Suprapubic skin (tissue), 4 donors: Measurements from ENCODE around the gene FOLR2. TPM values are rescaled to one million over a fixed set of nuclear protein-coding genes. Genes with fewer than 3 reads are reported as not detected.

Experiments used
- DNase-seq, 2 donors: peaks; one replicate each; pipeline ENCODE4 v3.0.0-alpha.2; 2019; ENCODE audit warnings: low spot score in 2 of 2
- H3K27ac ChIP-seq: fragments of 200-600 bp; sonication (generic); one replicate; pipeline ENCODE4 v1.5.1; 2019
- H3K27me3 ChIP-seq: fragments of 200-600 bp; sonication (generic); one replicate; pipeline ENCODE4 v1.5.1; 2019
- H3K36me3 ChIP-seq: fragments of 200-600 bp; sonication (generic); one replicate; pipeline ENCODE4 v1.5.1; 2019
- H3K4me1 ChIP-seq: fragments of 200-600 bp; sonication (generic); one replicate; pipeline ENCODE4 v1.5.1; 2019
- H3K4me3 ChIP-seq: fragments of 200-600 bp; sonication (generic); one replicate; pipeline ENCODE4 v1.5.1; 2019; ENCODE audit warnings: mild to moderate bottlenecking
- H3K9me3 ChIP-seq: fragments of 200-600 bp; sonication (generic); one replicate; pipeline ENCODE4 v1.5.1; 2019
- CTCF ChIP-seq, 2 donors: fragments of 200-600 bp in 1 of 2; fragments of 450-650 bp in 1 of 2; sonication (generic) in 1 of 2; IDR thresholded peaks; one replicate each; pipeline ENCODE4 v1.5.1; 2016 to 2019; ENCODE audit warnings: antibody characterized with exemption in 2 of 2, mild to moderate bottlenecking in 1 of 2, moderate library complexity in 1 of 2
- EP300 ChIP-seq: sonication (generic); formaldehyde crosslinking; IDR thresholded peaks from one replicate; pipeline ENCODE4 v1.6.1; 2017; ENCODE audit warnings: antibody characterized with exemption
- POLR2A ChIP-seq, 2 donors: fragments of 450-650 bp; IDR thresholded peaks; one replicate each; pipeline ENCODE4 v1.6.1; 2017; ENCODE audit warnings: antibody characterized with exemption in 2 of 2, mild to moderate bottlenecking in 2 of 2, moderate library complexity in 2 of 2
- POLR2AphosphoS5 ChIP-seq, 3 donors: sonication (generic); formaldehyde crosslinking; IDR thresholded peaks; one replicate each; pipeline ENCODE4 v1.6.1; 2017; ENCODE audit warnings: antibody characterized with exemption in 3 of 3
- WGBS: methylation state at CpG from one replicate; pipeline ENCODE4 v1.1.5; 2018; 5-methylcytosine and 5-hydroxymethylcytosine counted together
- total RNA-seq, 4 donors: library from RNA; depleted of rRNA; stranded (reverse); fragments of >200 nt; gene quantifications; one replicate each; pipeline ENCODE4 v1.1.0, GENCODE V29; 2016

FOLR2 gene
- total RNA-seq, 4 donors from 2014 or later: 3.1 to 10.1 (median 5.1) TPM

- H3K36me3 ChIP-seq: peaks cover 2% of the 10 kb centered on the region
- peaks cover 44% of the 10 kb centered on the region for H3K4me1 ChIP-seq
- DNase-seq: peak; percentile 95 to 96
- WGBS: 2% methylated on average over 7 of the region's 47 CpGs
- TF ChIP-seq POLR2A (IDR thresholded peaks at IDR 0.05): no peak
- peak in 1 of 3 donors; percentile 44 for TF ChIP-seq POLR2AphosphoS5 (IDR thresholded peaks at IDR 0.05)
- TF ChIP-seq CTCF (IDR thresholded peaks at IDR 0.05): peak in 1 of 2 donors; percentile 52
- peak overlapping the region; percentile 93 for H3K27ac ChIP-seq
- peak overlapping the region; percentile 77 for H3K4me3 ChIP-seq
- no peaks in the 10 kb centered on the region for H3K9me3 ChIP-seq
- H3K27me3 ChIP-seq: no peaks in the 10 kb centered on the region
Measured at GRCh38 chr11:72222907-72223614, 6.5 kb downstream of the FOLR2 start.

GRCh38 chr11:72223615-72224563 lies 7.3 kb downstream of the FOLR2 start:
- TF ChIP-seq POLR2A (IDR thresholded peaks at IDR 0.05) (peak in 1 of 2 donors; percentile 22), EP300 (no peak)
- WGBS: under 1% methylated on average over 33 of the region's 84 CpGs
- Histone ChIP-seq H3K27me3 (no peaks in the 10 kb centered on the region), H3K9me3 (no peaks in the 10 kb centered on the region), H3K36me3 (peaks cover 10% of the 10 kb centered on the region), H3K4me3 (peak overlapping the region; percentile 77), H3K27ac (peak overlapping the region; percentile 93), H3K4me1 (peaks cover 44% of the 10 kb centered on the region)
- peak; percentile 84 to 87 for DNase-seq

- Histone ChIP-seq H3K4me3 (peak within 1 kb of the TSS; percentile 77), H3K36me3 (peaks cover 19% of the 10 kb centered on the region), H3K4me1 (peaks cover 44% of the 10 kb centered on the region), H3K27ac (peak within 1 kb of the TSS; percentile 93), H3K27me3 (no peaks in the 10 kb centered on the region), H3K9me3 (no peaks in the 10 kb centered on the region)
- DNase-seq: peak in 1 of 2 donors; percentile 70
- WGBS: 3% methylated on average over 5 of the region's 81 CpGs
- TF ChIP-seq POLR2AphosphoS5 (IDR thresholded peaks at IDR 0.05) (no peak), EP300 (no peak), CTCF (IDR thresholded peaks at IDR 0.05) (no peak), POLR2A (IDR thresholded peaks at IDR 0.05) (no peak)
Measured at GRCh38 chr11:72224564-72225410, 8.2 kb downstream of the FOLR2 start, which contains the start of gene INPPL1. INPPL1 (plus strand) TSS chr11:72224767; CDS start chr11:72224985, 218 bp downstream.

- peaks cover 26% of the 10 kb centered on the region for H3K36me3 ChIP-seq
- DNase-seq: peak in 1 of 2 donors; percentile 56
- H3K4me1 ChIP-seq: peaks cover 44% of the 10 kb centered on the region
- H3K27me3 ChIP-seq: no peaks in the 10 kb centered on the region
- TF ChIP-seq CTCF (IDR thresholded peaks at IDR 0.05) (no peak), POLR2AphosphoS5 (IDR thresholded peaks at IDR 0.05) (no peak), POLR2A (IDR thresholded peaks at IDR 0.05) (no peak), EP300 (no peak)
- WGBS: 23% methylated on average over 11 of the region's 11 CpGs
- no peaks in the 10 kb centered on the region for H3K9me3 ChIP-seq
- peak overlapping the region; percentile 77 for H3K4me3 ChIP-seq
- peak overlapping the region; percentile 93 for H3K27ac ChIP-seq
Measured at GRCh38 chr11:72225411-72225951, 8.9 kb downstream of the FOLR2 start.

- no peak overlapping the region for H3K4me3 ChIP-seq
- peaks cover 38% of the 10 kb centered on the region for H3K36me3 ChIP-seq
- H3K27ac ChIP-seq: peak overlapping the region; percentile 59
- DNase-seq: peak in 1 of 2 donors; percentile 44
- peaks cover 38% of the 10 kb centered on the region for H3K4me1 ChIP-seq
- no peaks in the 10 kb centered on the region for H3K9me3 ChIP-seq
- 67% methylated on average over 5 of the region's 5 CpGs for WGBS
- no peak for TF ChIP-seq POLR2AphosphoS5 (IDR thresholded peaks at IDR 0.05)
- TF ChIP-seq POLR2A (IDR thresholded peaks at IDR 0.05): no peak
- TF ChIP-seq EP300: no peak
- TF ChIP-seq CTCF (IDR thresholded peaks at IDR 0.05): no peak
- no peaks in the 10 kb centered on the region for H3K27me3 ChIP-seq
Measured at GRCh38 chr11:72226701-72227100, 10.1 kb downstream of the FOLR2 start.
